Measurements from ENCODE around the gene HGD.

GRCh38 chr3:120622457-120622856 is 59.6 kb downstream of the HGD start:
- TF ChIP-seq CTCF (IDR thresholded peaks at IDR 0.05), result no peak
- no peak for TF ChIP-seq POLR2A (IDR thresholded peaks at IDR 0.05)
